ENCODE data around the gene IRF8. TPM values are rescaled to one million over a fixed set of nuclear protein-coding genes. Genes with fewer than 3 reads are reported as not detected.

IRF8 gene
- total RNA-seq, 1 donor from 2014 or later = 20.0 TPM

- TF ChIP-seq, protein P1, sequence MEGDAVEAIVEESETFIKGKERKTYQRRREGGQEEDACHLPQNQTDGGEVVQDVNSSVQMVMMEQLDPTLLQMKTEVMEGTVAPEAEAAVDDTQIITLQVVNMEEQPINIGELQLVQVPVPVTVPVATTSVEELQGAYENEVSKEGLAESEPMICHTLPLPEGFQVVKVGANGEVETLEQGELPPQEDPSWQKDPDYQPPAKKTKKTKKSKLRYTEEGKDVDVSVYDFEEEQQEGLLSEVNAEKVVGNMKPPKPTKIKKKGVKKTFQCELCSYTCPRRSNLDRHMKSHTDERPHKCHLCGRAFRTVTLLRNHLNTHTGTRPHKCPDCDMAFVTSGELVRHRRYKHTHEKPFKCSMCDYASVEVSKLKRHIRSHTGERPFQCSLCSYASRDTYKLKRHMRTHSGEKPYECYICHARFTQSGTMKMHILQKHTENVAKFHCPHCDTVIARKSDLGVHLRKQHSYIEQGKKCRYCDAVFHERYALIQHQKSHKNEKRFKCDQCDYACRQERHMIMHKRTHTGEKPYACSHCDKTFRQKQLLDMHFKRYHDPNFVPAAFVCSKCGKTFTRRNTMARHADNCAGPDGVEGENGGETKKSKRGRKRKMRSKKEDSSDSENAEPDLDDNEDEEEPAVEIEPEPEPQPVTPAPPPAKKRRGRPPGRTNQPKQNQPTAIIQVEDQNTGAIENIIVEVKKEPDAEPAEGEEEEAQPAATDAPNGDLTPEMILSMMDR (IDR thresholded peaks at IDR 0.05) = no peak
- Histone ChIP-seq H3K9me3 (no peaks in the 10 kb centered on the region), H3K36me3 (no peaks in the 10 kb centered on the region), H3K27me3 (no peaks in the 10 kb centered on the region), H3K4me3 (no peak overlapping the region), H3K4me1 (no peaks in the 10 kb centered on the region), H3K27ac (no peak overlapping the region)
- intact Hi-C loops (cut with DNase I) = no loop called here
- DNase-seq (ENCODE audit: low spot score in 2 of 2) = no peak
These were observed 14.9 kb downstream of the IRF8 start for GRCh38 chr16:85913688-85914422.

DNA sequence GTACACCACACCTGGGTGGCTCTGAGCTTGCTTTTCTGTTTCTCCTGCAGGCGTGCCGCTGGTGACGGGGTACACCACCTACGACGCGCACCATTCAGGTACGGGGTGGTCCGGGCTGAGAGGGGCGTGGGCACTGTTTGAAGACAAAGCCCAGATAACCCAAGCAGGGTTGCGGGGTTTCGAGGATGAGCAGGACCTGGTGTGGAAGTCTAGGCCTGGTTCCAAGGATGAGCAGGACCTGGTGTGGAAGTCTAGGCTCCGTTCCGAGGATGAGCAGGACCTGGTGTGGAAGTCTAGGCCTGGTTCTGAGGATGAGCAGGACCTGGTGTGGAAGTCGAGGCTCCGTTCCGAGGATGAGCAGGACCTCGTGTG is 15.4 kb downstream of the IRF8 start:
- Histone ChIP-seq H3K27me3 (no peaks in the 10 kb centered on the region), H3K36me3 (no peaks in the 10 kb centered on the region), H3K9me3 (no peaks in the 10 kb centered on the region), H3K4me1 (no peaks in the 10 kb centered on the region), H3K4me3 (no peak overlapping the region), H3K27ac (no peak overlapping the region)
- intact Hi-C loops (cut with DNase I) = no loop called here
- TF ChIP-seq, protein P1 (IDR thresholded peaks at IDR 0.05) = no peak
- no peak for DNase-seq (ENCODE audit: low spot score in 2 of 2)

DNA sequence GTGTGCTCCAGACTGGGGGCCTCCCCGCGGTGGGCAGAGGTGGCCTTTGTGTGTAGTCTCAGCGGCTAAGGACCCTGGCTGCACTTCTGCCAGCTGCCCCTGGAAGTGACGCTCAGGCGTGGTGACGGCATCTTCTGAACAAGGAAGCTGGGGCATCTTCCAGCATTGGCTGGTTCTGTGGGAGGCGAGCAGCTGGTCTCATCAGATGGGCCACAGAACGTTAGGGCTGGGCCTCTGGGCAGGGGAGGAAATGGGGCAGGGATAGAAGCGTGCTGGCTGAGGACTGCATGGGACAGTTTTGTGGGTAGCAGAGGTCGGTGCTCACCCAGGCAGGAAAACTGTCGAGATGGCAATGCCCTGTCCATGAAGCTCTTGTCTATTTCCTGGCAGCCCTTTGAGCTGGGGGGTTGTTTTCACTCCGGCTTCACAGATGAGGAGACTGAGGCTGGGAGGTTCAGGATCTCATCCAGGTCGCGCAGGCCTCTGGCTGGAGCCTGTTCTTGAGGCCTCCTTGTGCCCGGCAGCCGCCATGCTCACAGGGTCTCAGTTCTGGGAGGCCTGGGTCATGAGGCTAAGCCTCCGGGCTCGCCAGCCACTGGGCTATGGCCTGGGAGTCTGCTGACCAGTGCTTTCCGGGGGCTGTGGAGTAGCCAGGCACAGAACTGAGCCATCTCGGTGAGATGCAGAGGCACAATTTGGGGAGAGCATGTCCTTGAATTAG is 16.3 kb downstream of the IRF8 start:
- H3K27me3 ChIP-seq = no peaks in the 10 kb centered on the region
- H3K27ac ChIP-seq = no peak overlapping the region
- TF ChIP-seq, protein P1 (IDR thresholded peaks at IDR 0.05) = no peak
- no peaks in the 10 kb centered on the region for H3K36me3 ChIP-seq
- intact Hi-C loops (cut with DNase I) = no loop called here
- no peak for DNase-seq (ENCODE audit: low spot score in 2 of 2)
- no peaks in the 10 kb centered on the region for H3K9me3 ChIP-seq
- H3K4me3 ChIP-seq = no peak overlapping the region
- H3K4me1 ChIP-seq = no peaks in the 10 kb centered on the region

DNA sequence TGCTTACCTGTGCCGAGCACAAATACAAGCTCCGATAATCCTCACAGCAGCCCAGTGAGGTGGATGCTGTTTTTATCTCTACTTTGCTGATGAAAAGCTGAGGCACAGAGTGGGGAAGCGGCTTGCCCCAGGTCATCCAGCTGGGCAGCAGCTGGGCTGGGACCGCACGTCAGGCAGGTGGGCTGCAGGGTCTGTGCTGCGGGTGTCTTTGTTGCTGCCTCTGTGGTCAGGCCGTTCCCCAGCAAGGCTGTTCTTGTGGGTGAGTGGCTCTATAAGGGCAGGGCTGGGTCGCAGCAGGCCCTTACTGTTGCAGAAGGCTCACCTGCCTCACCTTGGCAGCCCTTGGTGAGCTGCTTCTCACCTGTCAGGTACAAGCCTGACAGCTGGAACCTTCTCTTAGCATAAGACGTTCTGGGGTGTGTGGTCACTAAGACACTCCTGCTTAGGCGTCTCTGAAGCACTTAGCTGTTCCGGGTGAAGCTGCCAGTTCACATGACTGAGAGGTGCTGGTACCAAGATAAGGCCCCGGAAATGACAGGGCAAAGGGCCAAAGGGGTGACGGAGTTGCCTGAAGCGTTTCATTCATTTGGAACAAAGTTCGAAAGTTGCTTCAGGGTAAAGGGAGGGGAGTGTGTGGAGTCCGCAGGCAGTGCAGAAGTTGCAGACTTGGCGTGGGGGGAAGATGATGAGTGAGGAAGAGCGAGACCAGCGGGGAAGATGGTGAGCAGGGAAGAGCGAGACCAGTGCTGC is 17.4 kb downstream of the IRF8 start:
- intact Hi-C loops (cut with DNase I) = no loop called here
- Histone ChIP-seq H3K27me3 (no peaks in the 10 kb centered on the region), H3K4me1 (no peaks in the 10 kb centered on the region), H3K36me3 (no peaks in the 10 kb centered on the region), H3K9me3 (no peaks in the 10 kb centered on the region), H3K4me3 (no peak overlapping the region), H3K27ac (no peak overlapping the region)
- TF ChIP-seq, protein P1 (IDR thresholded peaks at IDR 0.05) = no peak
- DNase-seq (ENCODE audit: low spot score in 2 of 2) = no peak

- Histone ChIP-seq H3K4me3 (no peak overlapping the region), H3K4me1 (no peaks in the 10 kb centered on the region), H3K27me3 (no peaks in the 10 kb centered on the region), H3K36me3 (no peaks in the 10 kb centered on the region), H3K9me3 (no peaks in the 10 kb centered on the region), H3K27ac (no peak overlapping the region)
- no peak for DNase-seq (ENCODE audit: low spot score in 2 of 2)
- TF ChIP-seq, protein P1 (IDR thresholded peaks at IDR 0.05) = no peak
- intact Hi-C loops (cut with DNase I) = no loop called here
These were observed 18.1 kb downstream of the IRF8 start for GRCh38 chr16:85917012-85917411.
